Activated CD4-positive, alpha-beta T cell treated with anti-CD3 and anti-CD28 coated beads for 4 hours (primary cell): Measurements from ENCODE around the gene CCNH.

ENCODE experiments used
- DNase-seq, 2 donors: peaks; one replicate each; pipeline ENCODE4 v3.0.0-alpha.2; 2020

The CCNH gene

DNA sequence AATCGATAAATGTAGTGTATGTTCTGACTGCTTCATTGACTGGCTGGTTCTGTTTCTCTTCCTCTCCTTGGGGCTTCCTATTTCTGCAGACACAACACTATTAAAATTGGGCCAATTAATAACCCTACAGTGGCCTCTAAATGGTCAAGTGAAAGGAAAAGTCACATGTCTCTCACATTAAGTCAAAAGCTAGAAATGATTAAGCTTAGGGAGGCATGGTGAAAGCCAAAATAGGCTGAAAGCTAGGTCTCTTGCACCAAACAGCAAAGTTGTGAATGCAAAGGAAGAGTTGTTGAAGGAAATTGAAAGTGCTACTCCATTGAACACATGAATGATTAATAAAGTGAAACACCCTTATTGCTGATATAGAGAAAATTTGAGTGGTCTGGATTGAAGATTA is 58.2 kb downstream of the CCNH start:
- no peak for DNase-seq

DNA sequence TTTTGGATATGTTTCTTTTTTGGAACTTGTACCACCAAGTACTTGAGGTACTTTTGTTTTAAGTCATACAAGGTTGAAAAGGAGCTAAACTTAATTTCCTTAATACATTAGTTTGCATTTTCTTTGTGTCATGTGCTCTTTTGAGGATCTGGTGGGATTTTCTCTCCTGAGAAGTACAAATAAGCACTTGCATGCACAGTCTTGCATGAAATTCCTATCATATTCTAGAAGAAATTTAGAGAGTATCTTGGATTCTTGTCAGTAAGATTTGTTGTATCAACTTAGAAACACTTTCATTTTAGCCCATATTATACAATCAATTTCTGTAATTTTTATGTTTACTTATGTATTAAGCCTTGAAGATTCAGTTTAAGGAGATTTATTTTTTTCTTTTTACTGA is 64.9 kb downstream of the CCNH start:
- no peak for DNase-seq

DNA sequence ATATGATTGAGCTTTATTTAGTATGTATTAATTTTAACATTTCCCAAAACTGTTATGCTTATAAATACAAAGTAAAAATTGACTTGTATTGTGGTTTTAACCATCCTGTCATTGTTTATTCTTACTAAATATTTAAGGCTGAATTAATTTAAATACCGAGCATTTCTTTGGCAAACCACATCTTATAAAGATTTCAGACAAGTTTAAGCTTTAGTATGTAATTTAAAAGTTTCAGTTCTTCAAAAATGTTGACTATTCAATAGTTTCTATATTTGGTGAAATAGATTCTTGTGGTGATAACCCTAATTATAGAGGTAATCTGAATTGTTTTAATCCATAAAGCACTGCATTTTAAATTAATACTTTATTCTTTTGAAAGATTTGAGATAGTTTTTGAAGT is 65.5 kb downstream of the CCNH start:
- no peak for DNase-seq
